Subcutaneous abdominal adipose tissue (tissue), 5 donors: Measurements from ENCODE around the gene OR4M1.
"Not testable (repeated sequence)": the region's sequence is repeated elsewhere in the genome, so short reads cannot be mapped to it uniquely, and the experiment has no call there.

Source experiments
- H3K27ac ChIP-seq: one replicate; pipeline ENCODE4 v1.7.0; 2013; ENCODE audit warnings: low read depth, mild to moderate bottlenecking, inconsistent platforms, low read length, moderate library complexity
- H3K27me3 ChIP-seq, 5 donors: one replicate each; pipeline ENCODE4 v1.7.0; 2013; ENCODE audit warnings: low read length in 5 of 5, inconsistent platforms in 1 of 5; ENCODE audit not compliant: control insufficient read depth in 5 of 5, insufficient read depth in 4 of 5
- H3K36me3 ChIP-seq, 5 donors: one replicate each; pipeline ENCODE4 v1.7.0; 2013; ENCODE audit warnings: low read length in 5 of 5; ENCODE audit not compliant: control insufficient read depth in 5 of 5, insufficient read depth in 5 of 5
- H3K4me1 ChIP-seq, 5 donors: one replicate each; pipeline ENCODE4 v1.7.0; 2013; ENCODE audit warnings: low read length in 5 of 5, mild to moderate bottlenecking in 3 of 5, moderate library complexity in 1 of 5; ENCODE audit not compliant: control insufficient read depth in 5 of 5, insufficient read depth in 5 of 5
- H3K4me3 ChIP-seq, 5 donors: one replicate each; pipeline ENCODE4 v1.7.0; 2013; ENCODE audit warnings: low read length in 5 of 5, low read depth in 1 of 5
- H3K9ac ChIP-seq, 5 donors: one replicate each; pipeline ENCODE4 v1.7.0; 2013; ENCODE audit warnings: low read length in 5 of 5, mild to moderate bottlenecking in 4 of 5, moderate library complexity in 3 of 5
- H3K9me3 ChIP-seq, 5 donors: one replicate each; pipeline ENCODE4 v1.7.0; 2013; ENCODE audit warnings: low read length in 5 of 5; ENCODE audit not compliant: control insufficient read depth in 5 of 5
- donor health status: healthy.
- donor health status: healthy.
- donor health status: healthy.
- donor health status: healthy.
- donor health status: healthy.

OR4M1 gene

GRCh38 chr14:19775587-19775986 is 2.3 kb downstream of the OR4M1 start:
- Histone ChIP-seq H3K9me3 (peaks cover 2 to 12% (median 6%) of the 10 kb centered on the region in 5 donors), H3K27ac (no peak overlapping the region), H3K4me3 (no peak overlapping the region), H3K27me3 (peaks cover 0 to 3% (median 0%) of the 10 kb centered on the region in 5 donors), H3K9ac (no peak overlapping the region), H3K4me1 (no peaks in the 10 kb centered on the region), H3K36me3 (no peaks in the 10 kb centered on the region)

DNA sequence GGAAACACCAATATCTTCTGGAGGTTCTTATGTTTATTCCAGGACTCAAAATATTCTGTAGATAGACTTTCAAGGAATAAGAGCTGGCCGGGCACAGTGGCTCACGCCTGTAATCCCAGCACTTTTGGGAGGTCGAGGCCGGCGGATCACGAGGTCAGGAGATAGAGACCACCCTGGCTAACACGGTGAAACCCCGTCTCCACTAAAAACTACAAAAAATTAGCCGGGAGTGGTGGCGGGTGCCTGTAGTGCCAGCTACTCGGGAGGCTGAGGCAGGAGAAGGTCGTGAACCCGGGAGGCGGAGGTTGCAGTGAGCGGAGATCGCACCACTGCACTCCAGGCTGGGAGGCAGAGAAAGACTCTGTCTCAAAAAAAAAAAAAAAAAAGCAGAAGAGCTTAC is 12.5 kb downstream of the OR4M1 start:
- H3K9ac ChIP-seq, H3K4me1 ChIP-seq, H3K27ac ChIP-seq, H3K27me3 ChIP-seq, H3K4me3 ChIP-seq, H3K36me3 ChIP-seq, H3K9me3 ChIP-seq: not testable (repeated sequence)

- H3K27me3 ChIP-seq, H3K9me3 ChIP-seq, H3K27ac ChIP-seq, H3K9ac ChIP-seq, H3K36me3 ChIP-seq, H3K4me1 ChIP-seq, H3K4me3 ChIP-seq: not testable (repeated sequence)
These were observed 14.0 kb downstream of the OR4M1 start for GRCh38 chr14:19787318-19787717.

GRCh38 chr14:19788150-19788549 is 14.8 kb downstream of the OR4M1 start:
- not testable (repeated sequence) for H3K27ac ChIP-seq, H3K9ac ChIP-seq, H3K27me3 ChIP-seq, H3K4me3 ChIP-seq, H3K9me3 ChIP-seq, H3K36me3 ChIP-seq, H3K4me1 ChIP-seq

GRCh38 chr14:19796520-19797108 is 23.3 kb downstream of the OR4M1 start:
- H3K4me3 ChIP-seq, H3K9me3 ChIP-seq, H3K4me1 ChIP-seq, H3K27ac ChIP-seq, H3K27me3 ChIP-seq, H3K9ac ChIP-seq, H3K36me3 ChIP-seq: not testable (repeated sequence)

GRCh38 chr14:19799880-19800279 is 26.6 kb downstream of the OR4M1 start:
- H3K9ac ChIP-seq: no peak overlapping the region

DNA sequence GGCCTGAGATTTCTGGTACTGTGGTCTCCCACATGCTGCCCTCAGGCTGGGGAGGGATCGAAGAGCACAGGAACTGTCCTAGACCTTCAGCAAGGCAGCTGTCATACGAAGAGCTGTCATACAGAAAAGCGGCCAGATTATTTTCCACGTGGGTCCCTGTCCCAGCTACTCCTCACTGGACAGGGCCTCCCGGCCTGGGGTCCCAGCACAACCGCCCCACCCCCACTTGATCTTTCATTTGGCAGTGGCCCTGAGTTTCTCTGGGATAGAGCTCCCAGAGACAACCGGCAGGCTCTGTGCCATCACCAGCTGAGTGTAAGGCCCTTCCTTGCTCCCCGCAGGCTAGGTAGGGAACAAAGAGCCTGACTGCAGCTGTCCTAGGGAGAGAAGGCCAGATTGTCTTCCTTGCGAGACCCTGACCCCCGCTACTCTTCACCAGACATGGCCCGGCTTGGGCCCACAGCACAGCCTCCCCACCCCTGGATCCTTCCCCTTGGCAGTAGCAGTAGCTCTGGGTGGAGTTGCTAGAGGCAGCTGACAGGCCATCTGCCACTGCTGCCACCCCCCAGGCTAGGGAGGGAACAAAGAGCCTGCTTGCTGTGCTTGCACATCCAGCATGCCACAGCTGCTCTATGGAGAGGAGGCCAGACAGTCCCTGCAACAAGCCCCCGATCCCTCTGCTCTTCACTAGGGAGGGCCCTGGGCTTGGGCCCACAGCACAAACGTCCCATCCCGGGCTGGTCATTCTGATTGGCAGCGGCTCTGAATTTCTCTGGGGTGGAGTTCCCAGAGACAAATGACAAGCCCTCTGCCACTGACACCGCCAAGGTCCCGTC is 27.2 kb downstream of the OR4M1 start:
- H3K27ac ChIP-seq: no peak overlapping the region
- H3K4me3 ChIP-seq: no peak overlapping the region
- H3K36me3 ChIP-seq: no peaks in the 10 kb centered on the region
- no peaks in the 10 kb centered on the region for H3K4me1 ChIP-seq
- H3K27me3 ChIP-seq: peaks cover 0 to 3% (median 0%) of the 10 kb centered on the region in 5 donors
- peaks cover 0 to 6% (median 3%) of the 10 kb centered on the region in 5 donors for H3K9me3 ChIP-seq
- H3K9ac ChIP-seq: no peak overlapping the region

More at GRCh38 chr14:19799880-19800279, 26.6 kb downstream of the OR4M1 start:
- H3K4me3 ChIP-seq: no peak overlapping the region
- H3K36me3 ChIP-seq: no peaks in the 10 kb centered on the region
- H3K27ac ChIP-seq: no peak overlapping the region
- H3K4me1 ChIP-seq: no peaks in the 10 kb centered on the region
- H3K27me3 ChIP-seq: peaks cover 0 to 3% (median 0%) of the 10 kb centered on the region in 5 donors
- peaks cover 0 to 6% (median 3%) of the 10 kb centered on the region in 5 donors for H3K9me3 ChIP-seq

- Histone ChIP-seq H3K4me1 (no peaks in the 10 kb centered on the region), H3K36me3 (no peaks in the 10 kb centered on the region), H3K9ac (no peak overlapping the region), H3K4me3 (no peak overlapping the region), H3K27me3 (peaks cover 0 to 3% (median 0%) of the 10 kb centered on the region in 5 donors), H3K9me3 (peaks cover 0 to 6% (median 3%) of the 10 kb centered on the region in 5 donors), H3K27ac (no peak overlapping the region)
These were observed 27.8 kb downstream of the OR4M1 start for GRCh38 chr14:19801118-19801464.

DNA sequence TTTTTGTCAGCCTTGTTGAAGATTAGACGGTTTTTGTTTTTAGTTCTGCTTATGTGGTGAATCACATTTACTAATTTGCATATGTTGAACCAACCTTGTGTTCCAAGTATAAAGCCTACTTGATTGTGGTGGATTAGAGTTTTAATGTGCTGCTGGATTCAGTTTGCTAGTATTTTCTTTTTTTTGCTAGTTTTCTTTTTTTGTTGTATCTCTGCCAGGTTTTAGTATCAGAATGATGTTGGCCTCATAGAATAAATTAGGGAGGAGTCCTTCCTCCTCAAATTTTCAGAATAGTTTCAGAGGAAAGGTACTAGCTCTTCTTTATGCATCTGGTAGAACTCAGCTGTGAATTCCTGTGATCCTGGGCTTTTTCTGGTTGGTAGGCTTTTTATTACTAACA is 30.2 kb downstream of the OR4M1 start, which contains the start of gene OR4N2:
Gene OR4N2, plus strand, starts transcription at position 301 of the 400 bp plus-strand sequence. CDS start 23,679 bp downstream, outside the sequence.
- not testable (repeated sequence) for H3K27ac ChIP-seq, H3K4me1 ChIP-seq

DNA sequence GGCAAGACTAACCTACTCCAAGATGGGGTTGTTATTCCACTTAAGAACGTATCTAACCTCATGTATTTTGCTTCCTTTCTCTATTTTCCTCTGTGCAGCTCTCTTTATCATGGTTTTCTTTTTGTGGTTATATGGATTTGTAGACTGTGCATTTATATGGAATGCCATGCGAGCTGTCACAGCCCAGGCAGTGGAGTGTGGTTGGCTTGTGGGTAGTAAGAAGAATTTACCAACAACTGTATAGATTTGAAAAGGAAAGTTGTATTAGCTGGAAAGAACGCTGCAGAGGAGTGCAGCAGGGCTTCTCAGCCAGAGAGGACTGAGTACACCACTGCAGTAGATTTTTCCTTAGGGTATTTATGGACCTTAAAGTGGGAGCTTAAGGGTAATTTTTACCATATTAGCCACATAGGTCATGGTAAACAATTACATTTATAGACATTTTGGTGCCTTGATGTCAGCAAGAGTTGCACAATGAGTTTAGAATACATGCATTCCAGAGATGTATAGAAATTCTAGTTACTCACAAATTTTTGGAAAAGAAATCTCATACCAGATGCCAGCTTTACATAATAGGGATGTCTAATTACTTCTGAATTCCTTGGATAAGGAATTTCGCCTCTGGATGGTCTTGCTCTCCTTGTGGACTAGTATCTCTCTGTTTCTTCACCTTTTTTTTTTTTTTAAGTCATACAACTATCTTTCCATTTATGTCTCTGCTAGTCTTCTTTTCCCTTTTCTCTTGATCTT is 40.0 kb downstream of the OR4M1 start:
- not testable (repeated sequence) for H3K27me3 ChIP-seq, H3K27ac ChIP-seq, H3K9me3 ChIP-seq, H3K36me3 ChIP-seq, H3K4me1 ChIP-seq, H3K4me3 ChIP-seq, H3K9ac ChIP-seq

More for the DNA sequence above, 30.2 kb downstream of the OR4M1 start, which contains the start of gene OR4N2:
- H3K9ac ChIP-seq, H3K36me3 ChIP-seq, H3K27me3 ChIP-seq, H3K9me3 ChIP-seq, H3K4me3 ChIP-seq: not testable (repeated sequence)
